H1 (cell line): Measurements from ENCODE around the gene C1S. TPM values are rescaled to one million over a fixed set of nuclear protein-coding genes. Genes with fewer than 3 reads are reported as not detected.

Source experiments
- ASH2L ChIP-seq: fragments of 200-600, 300-600 bp; sonication (generic); IDR thresholded peaks from one replicate; pipeline ENCODE4 v1.7.1; 2017; ENCODE audit warnings: low read length
- CBX8 ChIP-seq: fragments of 300-800, 300-1000 bp; sonication (generic); IDR thresholded peaks from 2 replicates; pipeline ENCODE4 v1.7.1; 2016; ENCODE audit warnings: low read depth, low read length, borderline replicate concordance
- CHD2 ChIP-seq: IDR thresholded peaks from 2 replicates; pipeline ENCODE4 v1.6.1; 2012; ENCODE audit warnings: low read length, improper control_type of control experiment
- CTBP2 ChIP-seq: IDR thresholded peaks from 2 replicates; pipeline ENCODE4 v1.7.0; 2011; ENCODE audit warnings: borderline replicate concordance, mild to moderate bottlenecking, moderate library complexity, mixed read lengths, low read length; ENCODE audit not compliant: insufficient read depth, insufficient read length
- E2F6 ChIP-seq: IDR thresholded peaks from 2 replicates; pipeline ENCODE4 v1.6.1; 2012; ENCODE audit warnings: inconsistent platforms
- EGR1 ChIP-seq: IDR thresholded peaks from 2 replicates; pipeline ENCODE4 v1.6.1; 2011; ENCODE audit warnings: low read depth, low read length, borderline replicate concordance
- GABPA ChIP-seq: IDR thresholded peaks from 2 replicates; pipeline ENCODE4 v1.6.1; 2011; ENCODE audit warnings: mild to moderate bottlenecking, low read length, moderate library complexity, borderline replicate concordance; ENCODE audit not compliant: insufficient read depth
- JUN ChIP-seq: IDR thresholded peaks from 2 replicates; pipeline ENCODE4 v1.6.1; 2011; ENCODE audit warnings: low read depth, mild to moderate bottlenecking, improper control_type of control experiment, low read length
- RFX5 ChIP-seq: IDR thresholded peaks from 2 replicates; pipeline ENCODE4 v1.6.1; 2011; ENCODE audit warnings: low read depth, low read length, improper control_type of control experiment, borderline replicate concordance
- TEAD4 ChIP-seq: IDR thresholded peaks from 2 replicates; pipeline ENCODE4 v1.6.1; 2012; ENCODE audit warnings: low read depth, low read length, inconsistent platforms, mixed read lengths
- ZNF274 ChIP-seq: IDR thresholded peaks from 2 replicates; pipeline ENCODE4 v1.7.0; 2012; ENCODE audit warnings: low read length, borderline replicate concordance; ENCODE audit errors: extremely low read depth
- polyA plus RNA-seq, 7 experiments: library from polyadenylated mRNA; depleted of rRNA in 3 of 7; stranded (reverse) in 5 of 7; unstranded in 2 of 7; fragments of >200 nt in 5 of 7; fragments of 200-250 nt in 2 of 7; gene quantifications; 1 replicate in 5 of 7; 2 replicates in 1 of 7; 4 replicates in 1 of 7; pipeline versions ENCODE4 v1.2.1 to v1.2.3, GENCODE V29; 2011 to 2013; ENCODE audit warnings: missing spikeins in 2 of 7, mixed read lengths in 2 of 7
- total RNA-seq: library from RNA; stranded (reverse); fragmentation: NEBNext Ultra II Directional; extraction: Animal tissue kit (Norgen Biotek cat#: 25700); gene quantifications from 2 replicates; pipeline ENCODE4 v1.2.1, GENCODE V29; 2021
- TF ChIP-seq, protein P1 (sequence below): fragments of 300-600 bp; sonication (generic); IDR thresholded peaks from 2 replicates; pipeline ENCODE4 v1.7.1; 2012; ENCODE audit warnings: low read length, moderate library complexity, mild to moderate bottlenecking, inconsistent platforms; ENCODE audit not compliant: insufficient replicate concordance

The C1S gene
- total and polyA plus RNA-seq, 2 of the 8 experiments (the other 6 are each of a cell fraction or from before 2014, with no cell fraction given): 4.4 to 7.3 TPM

GRCh38 chr12:7075518-7075917 lies 15.0 kb downstream of the C1S start (continued):
- TF ChIP-seq, protein P1, sequence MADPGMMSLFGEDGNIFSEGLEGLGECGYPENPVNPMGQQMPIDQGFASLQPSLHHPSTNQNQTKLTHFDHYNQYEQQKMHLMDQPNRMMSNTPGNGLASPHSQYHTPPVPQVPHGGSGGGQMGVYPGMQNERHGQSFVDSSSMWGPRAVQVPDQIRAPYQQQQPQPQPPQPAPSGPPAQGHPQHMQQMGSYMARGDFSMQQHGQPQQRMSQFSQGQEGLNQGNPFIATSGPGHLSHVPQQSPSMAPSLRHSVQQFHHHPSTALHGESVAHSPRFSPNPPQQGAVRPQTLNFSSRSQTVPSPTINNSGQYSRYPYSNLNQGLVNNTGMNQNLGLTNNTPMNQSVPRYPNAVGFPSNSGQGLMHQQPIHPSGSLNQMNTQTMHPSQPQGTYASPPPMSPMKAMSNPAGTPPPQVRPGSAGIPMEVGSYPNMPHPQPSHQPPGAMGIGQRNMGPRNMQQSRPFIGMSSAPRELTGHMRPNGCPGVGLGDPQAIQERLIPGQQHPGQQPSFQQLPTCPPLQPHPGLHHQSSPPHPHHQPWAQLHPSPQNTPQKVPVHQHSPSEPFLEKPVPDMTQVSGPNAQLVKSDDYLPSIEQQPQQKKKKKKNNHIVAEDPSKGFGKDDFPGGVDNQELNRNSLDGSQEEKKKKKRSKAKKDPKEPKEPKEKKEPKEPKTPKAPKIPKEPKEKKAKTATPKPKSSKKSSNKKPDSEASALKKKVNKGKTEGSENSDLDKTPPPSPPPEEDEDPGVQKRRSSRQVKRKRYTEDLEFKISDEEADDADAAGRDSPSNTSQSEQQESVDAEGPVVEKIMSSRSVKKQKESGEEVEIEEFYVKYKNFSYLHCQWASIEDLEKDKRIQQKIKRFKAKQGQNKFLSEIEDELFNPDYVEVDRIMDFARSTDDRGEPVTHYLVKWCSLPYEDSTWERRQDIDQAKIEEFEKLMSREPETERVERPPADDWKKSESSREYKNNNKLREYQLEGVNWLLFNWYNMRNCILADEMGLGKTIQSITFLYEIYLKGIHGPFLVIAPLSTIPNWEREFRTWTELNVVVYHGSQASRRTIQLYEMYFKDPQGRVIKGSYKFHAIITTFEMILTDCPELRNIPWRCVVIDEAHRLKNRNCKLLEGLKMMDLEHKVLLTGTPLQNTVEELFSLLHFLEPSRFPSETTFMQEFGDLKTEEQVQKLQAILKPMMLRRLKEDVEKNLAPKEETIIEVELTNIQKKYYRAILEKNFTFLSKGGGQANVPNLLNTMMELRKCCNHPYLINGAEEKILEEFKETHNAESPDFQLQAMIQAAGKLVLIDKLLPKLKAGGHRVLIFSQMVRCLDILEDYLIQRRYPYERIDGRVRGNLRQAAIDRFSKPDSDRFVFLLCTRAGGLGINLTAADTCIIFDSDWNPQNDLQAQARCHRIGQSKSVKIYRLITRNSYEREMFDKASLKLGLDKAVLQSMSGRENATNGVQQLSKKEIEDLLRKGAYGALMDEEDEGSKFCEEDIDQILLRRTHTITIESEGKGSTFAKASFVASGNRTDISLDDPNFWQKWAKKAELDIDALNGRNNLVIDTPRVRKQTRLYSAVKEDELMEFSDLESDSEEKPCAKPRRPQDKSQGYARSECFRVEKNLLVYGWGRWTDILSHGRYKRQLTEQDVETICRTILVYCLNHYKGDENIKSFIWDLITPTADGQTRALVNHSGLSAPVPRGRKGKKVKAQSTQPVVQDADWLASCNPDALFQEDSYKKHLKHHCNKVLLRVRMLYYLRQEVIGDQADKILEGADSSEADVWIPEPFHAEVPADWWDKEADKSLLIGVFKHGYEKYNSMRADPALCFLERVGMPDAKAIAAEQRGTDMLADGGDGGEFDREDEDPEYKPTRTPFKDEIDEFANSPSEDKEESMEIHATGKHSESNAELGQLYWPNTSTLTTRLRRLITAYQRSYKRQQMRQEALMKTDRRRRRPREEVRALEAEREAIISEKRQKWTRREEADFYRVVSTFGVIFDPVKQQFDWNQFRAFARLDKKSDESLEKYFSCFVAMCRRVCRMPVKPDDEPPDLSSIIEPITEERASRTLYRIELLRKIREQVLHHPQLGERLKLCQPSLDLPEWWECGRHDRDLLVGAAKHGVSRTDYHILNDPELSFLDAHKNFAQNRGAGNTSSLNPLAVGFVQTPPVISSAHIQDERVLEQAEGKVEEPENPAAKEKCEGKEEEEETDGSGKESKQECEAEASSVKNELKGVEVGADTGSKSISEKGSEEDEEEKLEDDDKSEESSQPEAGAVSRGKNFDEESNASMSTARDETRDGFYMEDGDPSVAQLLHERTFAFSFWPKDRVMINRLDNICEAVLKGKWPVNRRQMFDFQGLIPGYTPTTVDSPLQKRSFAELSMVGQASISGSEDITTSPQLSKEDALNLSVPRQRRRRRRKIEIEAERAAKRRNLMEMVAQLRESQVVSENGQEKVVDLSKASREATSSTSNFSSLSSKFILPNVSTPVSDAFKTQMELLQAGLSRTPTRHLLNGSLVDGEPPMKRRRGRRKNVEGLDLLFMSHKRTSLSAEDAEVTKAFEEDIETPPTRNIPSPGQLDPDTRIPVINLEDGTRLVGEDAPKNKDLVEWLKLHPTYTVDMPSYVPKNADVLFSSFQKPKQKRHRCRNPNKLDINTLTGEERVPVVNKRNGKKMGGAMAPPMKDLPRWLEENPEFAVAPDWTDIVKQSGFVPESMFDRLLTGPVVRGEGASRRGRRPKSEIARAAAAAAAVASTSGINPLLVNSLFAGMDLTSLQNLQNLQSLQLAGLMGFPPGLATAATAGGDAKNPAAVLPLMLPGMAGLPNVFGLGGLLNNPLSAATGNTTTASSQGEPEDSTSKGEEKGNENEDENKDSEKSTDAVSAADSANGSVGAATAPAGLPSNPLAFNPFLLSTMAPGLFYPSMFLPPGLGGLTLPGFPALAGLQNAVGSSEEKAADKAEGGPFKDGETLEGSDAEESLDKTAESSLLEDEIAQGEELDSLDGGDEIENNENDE: no peak
- no peak for TF ChIP-seq ASH2L
- TF ChIP-seq E2F6: no peak
- TF ChIP-seq EGR1: no peak
- TF ChIP-seq CBX8: no peak
- TF ChIP-seq ZNF274: no peak
- TF ChIP-seq RFX5: no peak
- no peak for TF ChIP-seq GABPA
- no peak for TF ChIP-seq TEAD4
- no peak for TF ChIP-seq JUN
- TF ChIP-seq CTBP2: no peak
- TF ChIP-seq CHD2: no peak
